Hypothalamus (tissue), 51 donors: Measurements from ENCODE around the gene ST8SIA5.

Experiments used
- DNase-seq, 51 donors: peaks; one replicate each; lab custom pipeline; 2025; lab: John Stamatoyannopoulos, UW

The ST8SIA5 gene

GRCh38 chr18:46715062-46715461 is 41.8 kb downstream of the ST8SIA5 start:
- no peak for DNase-seq

GRCh38 chr18:46712406-46712805 is 44.4 kb downstream of the ST8SIA5 start:
- peak in 16 of 51 donors; percentile 3 to 32 (median 12) for DNase-seq

- peak in 1 of 51 donors; percentile 32 for DNase-seq
Observed at GRCh38 chr18:46711444-46711863, 45.4 kb downstream of the ST8SIA5 start.

- no peak for DNase-seq
Observed at GRCh38 chr18:46706968-46707367, 49.9 kb downstream of the ST8SIA5 start.

- DNase-seq: no peak
Observed at GRCh38 chr18:46705521-46705920, 51.3 kb downstream of the ST8SIA5 start.

GRCh38 chr18:46704816-46705215 is 52.0 kb downstream of the ST8SIA5 start:
- no peak for DNase-seq

- DNase-seq: no peak
Observed at GRCh38 chr18:46704189-46704588, 52.7 kb downstream of the ST8SIA5 start.

GRCh38 chr18:46702471-46702870 is 54.4 kb downstream of the ST8SIA5 start:
- DNase-seq: no peak

- DNase-seq: no peak
Observed at GRCh38 chr18:46700066-46700824, 56.6 kb downstream of the ST8SIA5 start.

- DNase-seq: no peak
Observed at GRCh38 chr18:46696702-46697101, 60.2 kb downstream of the ST8SIA5 start.

- DNase-seq: no peak
Observed at GRCh38 chr18:46696268-46696667, 60.6 kb downstream of the ST8SIA5 start.

- DNase-seq: no peak
Observed at GRCh38 chr18:46693996-46694395, 62.9 kb downstream of the ST8SIA5 start.

GRCh38 chr18:46688853-46689525 is 67.9 kb downstream of the ST8SIA5 start:
- no peak for DNase-seq

- DNase-seq: no peak
Observed at GRCh38 chr18:46686186-46686585, 70.7 kb downstream of the ST8SIA5 start.

GRCh38 chr18:46683252-46683651 is 73.6 kb downstream of the ST8SIA5 start:
- DNase-seq: no peak

- DNase-seq: no peak
Observed at GRCh38 chr18:46680784-46681695, 75.8 kb downstream of the ST8SIA5 start.

- DNase-seq: no peak
Observed at GRCh38 chr18:46679846-46680598, 76.8 kb downstream of the ST8SIA5 start.

- no peak for DNase-seq
Observed at GRCh38 chr18:46678785-46679399, 78.0 kb downstream of the ST8SIA5 start.

GRCh38 chr18:46678041-46678440 is 78.8 kb downstream of the ST8SIA5 start:
- DNase-seq: no peak

GRCh38 chr18:46677611-46678010 is 79.2 kb downstream of the ST8SIA5 start:
- DNase-seq: no peak
